NCI-H748 (cell line): ENCODE measurements around the gene ZNF285.
"Not testable (repeated sequence)": the region's sequence is repeated elsewhere in the genome, so short reads cannot be mapped to it uniquely, and the experiment has no call there.

Experiments
- DNase-seq: peaks from one replicate; lab custom pipeline; 2025; ENCODE audit not compliant: unreplicated experiment; lab: John Stamatoyannopoulos, UW

Gene ZNF285

GRCh38 chr19:44401139-44402115, at the start of gene ZNF285:
Gene ZNF285, minus strand, starts transcription at chr19:44401608. Its CDS starts 4,395 bp downstream, at chr19:44397213.
- DNase-seq = no peak

DNA sequence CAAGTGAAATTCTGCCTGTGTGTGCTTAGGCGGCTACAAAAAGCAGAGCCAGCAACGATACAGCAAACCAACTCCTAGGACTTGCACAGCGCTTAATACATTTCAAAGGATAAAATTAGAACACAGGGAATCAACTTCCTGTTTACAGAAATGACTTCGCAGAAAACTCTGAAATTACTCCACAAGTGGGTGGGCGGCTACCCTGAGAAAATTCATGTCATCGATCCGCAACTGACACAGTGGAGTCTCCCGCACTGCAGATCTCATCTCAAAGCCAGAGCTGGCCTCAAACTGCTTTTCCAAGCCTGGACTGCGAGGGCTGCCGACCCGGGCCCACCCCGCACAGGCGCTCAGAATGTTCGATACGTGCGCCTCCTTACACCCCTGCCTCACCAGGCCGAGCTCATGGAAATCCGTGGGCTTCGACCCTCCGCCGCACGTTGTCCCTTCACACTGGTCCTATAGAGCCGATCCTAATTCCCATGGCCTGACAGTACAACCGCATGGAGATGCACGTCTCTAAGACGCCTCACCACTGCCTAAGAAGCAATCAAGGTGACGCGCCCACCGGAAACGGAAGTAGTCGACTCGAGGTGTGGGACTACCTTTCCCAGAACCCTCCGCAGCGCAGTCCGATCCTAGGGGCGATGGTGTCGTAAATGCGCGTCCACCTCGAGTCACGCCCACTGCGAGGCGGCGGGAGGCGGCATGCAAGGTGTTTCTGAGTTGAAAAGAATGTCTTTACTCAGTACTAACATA, 46.7 kb upstream of the ZNF285 start, which contains the start of gene ZNF229:
Gene ZNF229, minus strand, starts transcription at position 557 of the 759 bp plus-strand sequence. CDS start 5,625 bp downstream, outside the sequence.
- DNase-seq = peak; percentile 98

DNA sequence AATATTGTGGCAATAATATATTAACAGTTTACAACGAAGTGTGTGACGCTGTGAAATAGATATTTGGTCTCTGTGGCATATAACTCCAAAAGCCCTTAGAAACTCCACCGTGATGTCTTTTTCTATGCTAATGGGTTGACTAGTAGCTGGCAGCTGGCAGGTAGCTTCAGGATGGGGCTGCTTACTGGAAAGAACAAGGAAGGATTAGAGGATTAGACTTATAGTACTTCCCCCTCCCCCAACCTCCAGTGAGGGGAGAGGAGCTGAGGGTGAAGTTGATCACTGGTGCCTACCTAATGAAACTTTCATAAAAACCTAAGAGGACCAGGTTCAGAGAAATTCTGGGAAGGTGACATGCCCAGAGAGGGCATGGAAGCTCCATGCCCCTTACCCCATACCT, 37.0 kb upstream of the ZNF285 start:
- no peak for DNase-seq

- DNase-seq = no peak
Observed at GRCh38 chr19:44435441-44435840, 34.0 kb upstream of the ZNF285 start.

GRCh38 chr19:44430956-44431355, 29.5 kb upstream of the ZNF285 start:
- DNase-seq = no peak

GRCh38 chr19:44415553-44415952, 14.1 kb upstream of the ZNF285 start:
- DNase-seq = not testable (repeated sequence)

DNA sequence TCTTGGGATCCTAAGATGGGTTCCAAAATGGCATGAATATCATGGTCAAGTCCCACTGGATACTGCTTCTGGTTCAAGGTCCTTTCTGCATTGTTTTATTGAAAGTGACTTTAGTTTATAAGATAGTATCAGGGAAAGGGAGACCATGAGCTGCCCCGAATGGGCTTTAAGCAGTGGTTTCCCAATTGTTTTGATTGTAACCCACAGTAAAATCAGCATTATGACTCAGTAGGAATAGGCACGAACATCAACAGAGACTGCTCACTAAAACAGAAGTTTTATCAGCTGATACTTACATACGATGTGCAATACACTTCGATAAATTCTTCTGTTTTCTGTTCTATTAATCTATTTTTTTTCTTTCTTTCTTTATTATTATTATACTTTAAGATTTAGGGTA, 12.1 kb downstream of the ZNF285 start:
- DNase-seq = not testable (repeated sequence)

DNA sequence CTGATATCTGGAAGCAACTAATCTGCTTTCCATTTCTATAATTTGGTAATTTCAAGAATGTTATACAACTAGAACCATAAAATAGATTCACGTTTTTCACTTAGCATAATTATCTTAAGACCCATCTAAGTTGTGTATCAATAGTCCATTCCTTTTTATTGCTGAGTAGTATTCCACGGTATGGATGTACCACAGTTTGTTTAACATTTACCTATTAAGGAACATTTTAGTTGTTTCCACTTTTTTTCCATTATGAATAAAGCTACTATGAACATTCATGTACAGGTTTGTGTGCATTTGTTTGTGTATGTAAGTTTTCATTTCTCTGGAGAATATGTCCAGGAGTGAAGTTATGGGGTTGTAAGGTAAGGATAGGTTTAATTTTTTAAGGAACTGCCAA, 26.6 kb downstream of the ZNF285 start:
- no peak for DNase-seq

GRCh38 chr19:44371815-44372480, 29.5 kb downstream of the ZNF285 start:
- DNase-seq = no peak

- no peak for DNase-seq
Observed at GRCh38 chr19:44367024-44367423, 34.4 kb downstream of the ZNF285 start.

DNA sequence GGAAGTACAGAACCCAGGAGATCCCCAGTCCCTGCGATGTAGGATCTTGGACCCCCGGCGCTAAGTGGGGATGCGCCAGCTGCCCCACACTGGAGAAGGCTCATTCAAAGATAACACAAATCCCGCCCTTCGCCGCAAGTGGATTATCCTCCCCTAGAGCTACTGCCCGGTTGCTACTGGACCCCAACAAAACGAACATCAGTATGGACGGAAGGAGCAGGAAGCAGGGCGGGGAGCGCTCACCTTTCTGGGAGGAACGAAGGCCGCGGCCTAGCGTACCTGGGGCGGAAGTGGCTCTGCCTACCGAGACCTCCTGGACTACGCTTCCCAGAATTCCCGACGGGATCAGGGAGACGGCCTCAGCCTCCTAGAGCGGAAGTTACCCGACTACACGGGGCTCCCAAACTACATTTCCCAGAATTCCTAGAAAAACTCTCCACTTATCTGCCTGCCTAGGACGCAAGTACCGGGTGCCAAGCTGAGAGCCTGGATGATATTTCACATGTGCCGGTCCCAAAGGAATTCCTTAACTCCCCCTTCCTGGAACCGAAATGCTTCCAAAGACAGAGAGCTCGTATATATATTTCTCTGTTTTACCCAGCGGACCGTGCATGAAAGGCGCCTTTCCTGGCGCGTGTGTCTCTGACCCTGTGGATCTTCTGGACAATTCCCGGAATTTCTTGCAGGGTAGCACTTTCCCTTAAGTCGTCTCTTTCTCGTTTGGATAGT, 44.9 kb downstream of the ZNF285 start, which contains the start of gene ZNF112:
Gene ZNF112, minus strand, starts transcription at position 298 of the 729 bp plus-strand sequence. CDS start 16,141 bp downstream, outside the sequence.
- DNase-seq = peak; percentile 99

DNA sequence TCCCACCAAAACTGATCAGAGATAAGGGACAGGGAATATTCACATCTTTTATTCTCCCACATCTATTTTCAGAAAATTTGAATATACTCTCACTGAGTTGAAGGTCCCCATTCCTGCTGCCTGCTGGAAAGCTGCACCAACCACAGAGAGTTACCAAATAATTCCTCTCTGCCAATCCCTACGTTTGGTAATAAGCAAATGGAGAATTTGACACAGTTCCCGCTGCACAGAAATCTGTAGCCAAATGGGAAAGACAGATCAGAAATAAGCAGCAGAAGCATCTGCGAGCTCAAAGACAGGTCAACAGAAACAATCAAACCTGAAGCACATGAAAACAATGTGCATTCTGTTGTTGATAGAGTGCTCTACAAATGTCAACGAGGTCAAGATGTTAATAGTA, 54.9 kb downstream of the ZNF285 start:
- no peak for DNase-seq

DNA sequence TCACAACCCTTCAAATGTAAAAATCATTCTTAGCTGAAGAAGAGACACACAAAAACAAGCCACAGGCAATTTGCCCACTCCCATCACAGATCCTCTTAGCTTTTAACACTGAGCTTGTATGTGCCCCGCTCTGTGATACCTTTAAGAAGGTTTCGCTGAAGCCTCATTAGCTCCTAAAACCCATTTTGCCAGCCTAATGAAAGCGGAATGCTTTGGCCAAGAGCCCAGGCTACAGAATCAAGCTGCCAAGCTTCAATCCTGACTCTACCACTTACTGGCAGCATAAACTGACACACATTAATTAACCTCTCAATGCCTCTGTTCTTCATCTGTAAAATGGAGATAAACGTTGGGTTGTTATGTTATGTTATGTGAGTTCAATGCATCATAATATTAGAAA, 55.4 kb downstream of the ZNF285 start:
- DNase-seq = no peak

DNA sequence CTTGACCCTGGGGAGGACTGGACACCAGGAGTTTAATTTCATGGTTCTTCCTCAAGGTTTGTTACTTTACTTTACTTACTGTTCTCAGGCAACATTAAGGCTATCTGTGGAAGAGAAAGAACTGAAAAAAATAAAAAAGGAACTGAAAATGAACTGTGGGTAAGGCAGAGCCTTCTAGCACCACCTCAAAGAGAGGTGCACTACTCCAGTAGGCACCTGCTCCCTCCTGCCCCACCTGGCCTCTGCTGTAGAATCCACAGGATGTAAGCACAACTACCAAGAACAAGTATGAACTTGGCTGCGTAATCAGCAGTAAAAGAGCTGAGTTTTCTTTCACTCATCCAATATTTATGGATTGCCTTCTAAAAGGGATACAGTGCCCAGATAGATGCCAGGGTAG, 57.2 kb downstream of the ZNF285 start:
- DNase-seq = no peak

GRCh38 chr19:44341794-44342193, 59.6 kb downstream of the ZNF285 start:
- no peak for DNase-seq

DNA sequence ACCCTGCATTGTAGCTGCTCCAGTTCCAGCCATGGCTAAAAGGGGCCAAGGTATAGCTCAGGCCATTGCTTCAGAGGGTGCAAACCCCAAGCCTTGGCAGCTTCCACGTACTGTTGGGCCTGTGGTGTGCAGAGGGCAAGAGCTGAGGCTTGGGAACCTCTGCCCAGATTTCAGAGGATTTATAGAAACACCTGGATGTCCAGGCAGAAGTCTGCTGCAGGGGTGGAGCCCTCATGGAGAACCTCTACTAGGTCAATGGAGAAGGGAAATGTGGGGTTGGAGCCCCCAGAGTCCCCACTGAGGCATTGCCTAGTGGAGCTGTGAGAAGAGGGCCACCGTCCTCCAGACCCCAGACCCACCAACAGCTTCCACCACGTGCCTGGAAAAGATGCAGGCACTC, 66.8 kb downstream of the ZNF285 start:
- DNase-seq = not testable (repeated sequence)
